GM12872 (cell line): Measurements from ENCODE around the gene C1orf50.

Source experiments
- CTCF ChIP-seq: IDR thresholded peaks from 3 replicates; pipeline ENCODE4 v1.5.1; 2011; ENCODE audit warnings: low read depth, mild to moderate bottlenecking, low read length, moderate library complexity; ENCODE audit not compliant: insufficient read depth

The C1orf50 gene

GRCh38 chr1:42825036-42825851 is 58.2 kb downstream of the C1orf50 start:
- no peak for TF ChIP-seq CTCF
